Activated CD4-positive, alpha-beta T cell treated with anti-CD3 and anti-CD28 coated beads, Interleukin-2, Interleukin-4, amounts not matched to agents 100 ng/mL and 50 ng/mL, durations not matched to agents 16 hours and 8 hours (primary cell): ENCODE results near the gene PABPC5.

ENCODE experiments used
- DNase-seq: peaks from one replicate; pipeline ENCODE4 v3.0.0-alpha.2; 2020; ENCODE audit warnings: low spot score

The PABPC5 gene

GRCh38 chrX:91434351-91435168 lies at the start of gene PABPC5:
Gene PABPC5, plus strand, starts transcription at chrX:91434839. Its CDS starts 739 bp downstream, at chrX:91435578.
- no peak for DNase-seq

GRCh38 chrX:91389026-91389425 lies 45.6 kb upstream of the PABPC5 start:
- DNase-seq, result no peak

- peak; percentile 6 for DNase-seq
These were observed 19.9 kb upstream of the PABPC5 start for GRCh38 chrX:91414713-91415112.

- no peak for DNase-seq
These were observed 756 bp downstream of the PABPC5 start for GRCh38 chrX:91435395-91435794.
